Fibroblast of villous mesenchyme (primary cell): ENCODE data around the gene KLK15. TPM values are rescaled to one million over a fixed set of nuclear protein-coding genes. Genes with fewer than 3 reads are reported as not detected.
A peak's percentile ranks its signal among the peaks of the same experiment; 100 is the strongest.
"Not testable (repeated sequence)": the region's sequence is repeated elsewhere in the genome, so short reads cannot be mapped to it uniquely, and the experiment has no call there.

Experiments used
- DNase-seq: peaks from one replicate; pipeline ENCODE4 v3.0.0-alpha.2; 2010; ENCODE audit warnings: low read depth
- H3K4me3 ChIP-seq: 2 replicates; pipeline ENCODE4 v1.5.1; 2011; ENCODE audit warnings: low read depth, mild to moderate bottlenecking, low read length
- CTCF ChIP-seq: IDR thresholded peaks from 2 replicates; pipeline ENCODE4 v1.5.1; 2012; ENCODE audit warnings: low read depth, mild to moderate bottlenecking, low read length; ENCODE audit not compliant: insufficient read depth
- total RNA-seq: library from RNA; depleted of rRNA; stranded (reverse); fragments of >200 nt; gene quantifications from 2 replicates; pipeline ENCODE4 v1.2.3, GENCODE V29; 2012

The KLK15 gene
- total RNA-seq, 1 donor, result not detected

GRCh38 chr19:50785329-50785728, 48.0 kb downstream of the KLK15 start:
- TF ChIP-seq CTCF, result no peak
- DNase-seq, result no peak
- no peak overlapping the region for H3K4me3 ChIP-seq

DNA sequence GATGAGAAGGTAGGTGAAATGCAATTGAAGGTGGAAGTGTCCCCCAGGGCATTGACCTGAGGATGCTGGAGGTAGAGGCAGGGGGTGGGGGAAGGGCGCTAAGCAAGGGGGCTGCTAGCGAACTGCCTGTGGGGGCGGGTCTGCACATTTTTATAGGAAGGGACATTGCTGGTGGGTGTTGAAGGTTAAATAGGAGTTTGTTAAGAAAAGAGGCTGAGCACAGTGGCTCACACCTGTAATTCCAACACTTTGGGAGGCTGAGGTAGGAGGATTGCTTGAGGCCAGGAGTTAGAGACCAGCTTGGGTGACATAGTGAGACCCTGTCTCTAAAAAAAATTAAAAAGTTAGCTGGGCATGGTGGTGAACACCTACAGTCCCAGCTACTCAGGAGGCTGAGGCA, 48.7 kb downstream of the KLK15 start:
- no peak for DNase-seq
- no peak overlapping the region for H3K4me3 ChIP-seq
- TF ChIP-seq CTCF, result no peak

DNA sequence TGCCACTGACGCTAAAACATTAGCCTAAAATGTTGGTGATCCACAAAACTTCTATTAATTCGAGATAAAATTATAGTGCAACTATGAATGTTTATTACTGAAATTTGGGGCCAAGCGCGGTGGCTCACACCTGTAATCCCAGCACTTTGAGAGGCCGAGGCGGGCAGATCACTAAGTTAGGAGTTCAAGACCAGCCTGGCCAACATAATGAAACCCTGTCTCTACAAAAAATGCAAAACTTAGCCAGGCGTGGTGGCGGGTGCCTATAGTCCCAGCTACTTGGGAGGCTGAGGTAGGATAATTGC, 49.6 kb downstream of the KLK15 start:
- DNase-seq, H3K4me3 ChIP-seq: not testable (repeated sequence)

GRCh38 chr19:50780753-50781435, 52.5 kb downstream of the KLK15 start:
- H3K4me3 ChIP-seq, result no peak overlapping the region
- no peak for DNase-seq
- no peak for TF ChIP-seq CTCF

DNA sequence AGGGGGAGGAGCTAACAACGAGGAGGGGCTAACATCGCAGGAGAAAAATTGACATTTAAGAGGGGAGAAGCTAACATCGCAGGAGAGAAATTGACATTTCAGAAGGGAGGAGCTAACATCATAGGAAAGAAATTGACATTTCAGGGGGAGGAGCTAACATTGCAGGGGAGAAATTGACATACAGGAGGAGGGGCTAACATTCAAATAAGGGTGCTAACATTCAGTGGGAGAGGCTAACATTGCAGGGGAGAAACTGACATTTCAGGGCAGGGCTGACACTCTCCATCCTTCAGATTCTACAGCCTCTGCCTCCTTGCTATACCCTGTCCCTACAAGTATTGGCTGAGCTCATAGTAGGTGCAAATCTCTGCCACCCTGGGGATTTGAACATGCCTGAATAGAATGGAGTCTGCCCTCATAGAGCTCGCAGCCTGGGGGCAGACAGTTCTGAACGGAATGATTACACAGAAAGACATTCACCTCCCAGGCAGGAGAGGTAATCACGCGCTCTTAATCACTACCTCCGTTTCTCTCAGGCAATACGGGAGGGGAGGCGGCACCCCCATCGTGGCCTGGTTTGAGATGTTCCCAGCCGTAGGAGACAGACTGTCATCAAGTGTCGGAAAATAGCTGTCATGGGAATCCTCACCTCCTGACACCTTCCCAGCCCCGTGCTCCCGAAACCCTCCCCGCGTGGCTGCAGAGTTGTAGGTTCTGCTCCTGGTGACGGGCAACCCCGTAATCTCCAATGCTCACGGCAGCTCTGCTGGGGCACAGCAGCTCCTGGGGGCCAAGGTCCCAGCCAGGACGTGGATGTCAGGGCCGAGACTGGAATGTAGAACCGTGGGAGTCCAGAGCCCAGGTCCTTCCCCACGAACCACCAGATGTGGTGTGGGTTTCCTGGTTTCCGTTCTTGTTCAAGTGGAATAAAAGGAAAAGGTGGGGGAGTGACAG, 53.6 kb downstream of the KLK15 start:
- DNase-seq, result no peak
- TF ChIP-seq CTCF, result no peak
- H3K4me3 ChIP-seq, result no peak overlapping the region

DNA sequence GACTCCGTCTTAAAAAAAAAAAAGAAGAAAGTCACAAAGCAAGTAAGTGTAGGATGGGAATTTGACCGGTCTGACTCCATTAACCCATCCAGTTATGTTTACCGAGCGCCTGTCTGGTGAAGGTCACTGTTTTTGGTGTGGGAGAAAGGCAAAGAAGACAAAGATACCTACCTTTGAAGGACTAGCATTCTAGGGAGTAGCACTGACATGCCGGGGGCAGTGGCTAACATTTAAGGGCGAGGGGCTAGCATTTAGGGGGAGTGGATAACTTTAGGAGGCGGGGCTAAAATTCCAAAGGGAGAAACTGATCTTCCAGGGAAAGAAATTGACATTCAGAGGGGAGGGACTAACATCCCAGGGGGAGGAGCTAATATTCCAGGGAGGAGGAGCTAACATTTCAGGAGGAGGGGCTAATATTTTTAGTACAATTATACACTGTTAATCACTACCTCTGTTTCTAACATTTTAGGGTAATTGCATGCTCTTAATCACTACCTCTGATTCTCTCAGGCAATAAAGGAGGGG, 54.4 kb downstream of the KLK15 start:
- TF ChIP-seq CTCF, result no peak
- DNase-seq, result no peak
- no peak overlapping the region for H3K4me3 ChIP-seq

DNA sequence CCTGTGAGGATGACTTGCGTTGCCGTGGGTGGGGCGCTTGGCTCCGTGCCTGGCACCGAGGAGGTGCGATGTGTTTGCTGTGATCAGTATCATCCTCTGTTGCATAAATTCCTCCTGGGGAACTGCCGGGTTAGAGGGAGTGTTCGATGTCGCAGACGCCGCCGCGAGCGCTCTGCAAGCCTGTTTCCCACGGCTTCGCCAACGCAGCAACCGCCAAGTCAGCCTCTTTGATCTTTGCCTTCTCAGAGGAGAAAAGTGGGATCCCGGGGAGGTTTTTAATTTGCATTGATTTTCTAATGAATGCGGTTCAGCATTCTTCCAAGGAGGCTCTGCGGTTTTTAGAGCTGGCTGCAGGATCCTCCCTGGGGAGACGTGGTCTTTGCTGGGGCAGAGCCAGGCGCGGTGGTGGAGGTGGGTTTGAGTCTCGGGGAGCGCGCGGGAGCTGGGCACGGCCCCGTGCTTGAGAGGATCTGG, 55.5 kb downstream of the KLK15 start:
- no peak overlapping the region for H3K4me3 ChIP-seq
- no peak for TF ChIP-seq CTCF
- peak; percentile 25 for DNase-seq
